Endothelial cell of umbilical vein (primary cell): ENCODE data around the gene CYP19A1. TPM values are rescaled to one million over a fixed set of nuclear protein-coding genes. Genes with fewer than 3 reads are reported as not detected.
A peak's percentile ranks its signal among the peaks of the same experiment; 100 is the strongest.

Experiments
- BruUV-seq: library from RNA; stranded (reverse); fragments of 400-500 nt; replicated peaks from 2 replicates; lab custom pipeline; 2021; lab: Mats Ljungman, UMichigan
- CTCF ChIA-PET: fragments of 300-600, 350-600 bp; sonication (Branson Sonifier 250); formaldehyde crosslinking; loops from one replicate; lab custom pipeline; 2021; ENCODE audit warnings: antibody characterized with exemption, inconsistent platforms; lab: Charles Lee
- POLR2A ChIA-PET: fragments of 300-600, 350-600 bp; sonication (Branson Sonifier 250); formaldehyde crosslinking; loops from one replicate; lab custom pipeline; 2021; ENCODE audit warnings: antibody characterized with exemption, inconsistent platforms; lab: Charles Lee
- DNase-seq: peaks from one replicate; pipeline ENCODE4 v3.0.0-alpha.2; 2011; ENCODE audit warnings: low read depth, low spot score
- FAIRE-seq: peaks from 2 replicates; lab custom pipeline; 2011; peaks lifted over from hg19 to GRCh38; lab: Jason Lieb, UNC
- H2AFZ ChIP-seq: 2 replicates; pipeline ENCODE4 v1.6.0; 2012; ENCODE audit warnings: low read depth, low read length, control low read depth, inconsistent platforms
- H3K27ac ChIP-seq: 2 replicates; pipeline ENCODE4 v1.5.1; 2011; ENCODE audit warnings: low read depth, mild to moderate bottlenecking, control low read depth, low read length, moderate library complexity; ENCODE audit not compliant: insufficient read depth
- H3K27me3 ChIP-seq, 2 experiments: 2 replicates each; pipeline versions ENCODE4 v1.6.0 to v1.6.1; 2011; ENCODE audit warnings: low read length in 2 of 2, mixed read lengths in 1 of 2; ENCODE audit not compliant: control insufficient read depth in 2 of 2, insufficient read depth in 2 of 2
- H3K36me3 ChIP-seq, 2 experiments: 2 replicates in 1 of 2; 3 replicates in 1 of 2; pipeline ENCODE4 v1.5.1; 2011; ENCODE audit warnings: low read length in 2 of 2, mild to moderate bottlenecking in 1 of 2, moderate library complexity in 1 of 2; ENCODE audit not compliant: control insufficient read depth in 2 of 2, insufficient read depth in 2 of 2; ENCODE audit errors: extremely low read depth in 1 of 2
- H3K4me1 ChIP-seq: 3 replicates; pipeline ENCODE4 v1.5.1; 2011; ENCODE audit warnings: mild to moderate bottlenecking, low read length; ENCODE audit not compliant: control insufficient read depth, insufficient read depth; ENCODE audit errors: extremely low read depth
- H3K4me2 ChIP-seq: 2 replicates; pipeline ENCODE4 v1.6.1; 2011; ENCODE audit warnings: low read length, control low read depth, mixed read lengths; ENCODE audit not compliant: insufficient read depth
- H3K4me3 ChIP-seq, 3 experiments: fragments of 200-600 bp in 1 of 3; sonication (generic), shearing (Covaris generic) in 1 of 3; replicated peaks in 1 of 3; 2 replicates each; pipeline ENCODE4 v1.5.1; 2011 to 2016; ENCODE audit warnings: control low read depth in 3 of 3, low read length in 3 of 3, mild to moderate bottlenecking in 2 of 3, inconsistent platforms in 1 of 3, low read depth in 1 of 3, moderate library complexity in 1 of 3; ENCODE audit not compliant: insufficient read depth in 1 of 3
- H3K79me2 ChIP-seq: 2 replicates; pipeline ENCODE4 v1.6.0; 2012; ENCODE audit warnings: low read length, inconsistent platforms; ENCODE audit not compliant: control insufficient read depth, insufficient read depth
- H3K9ac ChIP-seq: replicated peaks from 2 replicates; pipeline ENCODE3; 2011; ENCODE audit warnings: low read length, control low read depth; ENCODE audit not compliant: insufficient read depth; ENCODE audit errors: extremely low read depth
- H3K9me1 ChIP-seq: replicated peaks from 3 replicates; pipeline ENCODE4 v1.6.0; 2011; ENCODE audit warnings: mild to moderate bottlenecking, low read length; ENCODE audit not compliant: control insufficient read depth, insufficient read depth; ENCODE audit errors: extremely low read depth
- H3K9me3 ChIP-seq: replicated peaks from 2 replicates; pipeline ENCODE4 v1.5.1; 2012; ENCODE audit warnings: low read length, inconsistent platforms; ENCODE audit not compliant: control insufficient read depth, insufficient read depth
- H4K20me1 ChIP-seq: replicated peaks from 2 replicates; pipeline ENCODE3; 2011; ENCODE audit warnings: mild to moderate bottlenecking, low read length; ENCODE audit not compliant: control insufficient read depth, insufficient read depth; ENCODE audit errors: extremely low read depth
- EZH2 ChIP-seq: IDR thresholded peaks from 2 replicates; pipeline ENCODE4 v1.6.1; 2012; ENCODE audit warnings: borderline replicate concordance, low read depth, mild to moderate bottlenecking, moderate library complexity, low read length, inconsistent platforms; ENCODE audit not compliant: severe bottlenecking
- FOS ChIP-seq: IDR thresholded peaks from 2 replicates; pipeline ENCODE4 v1.6.1; 2011; ENCODE audit warnings: mild to moderate bottlenecking, low read length, moderate library complexity, borderline replicate concordance; ENCODE audit not compliant: insufficient read depth
- GATA2 ChIP-seq: IDR thresholded peaks from 2 replicates; pipeline ENCODE4 v1.7.0; 2011; ENCODE audit warnings: low read depth, mild to moderate bottlenecking, moderate library complexity, mixed read lengths, low read length; ENCODE audit not compliant: insufficient read length, insufficient read depth
- JUN ChIP-seq: IDR thresholded peaks from 2 replicates; pipeline ENCODE4 v1.6.1; 2011; ENCODE audit warnings: borderline replicate concordance, low read depth; ENCODE audit not compliant: insufficient read length, insufficient read depth
- MYC ChIP-seq: IDR thresholded peaks from one replicate; pipeline ENCODE4 v1.6.1; 2011; ENCODE audit warnings: mild to moderate bottlenecking, low read depth, low read length
- POLR2A ChIP-seq: IDR thresholded peaks from 2 replicates; pipeline ENCODE4 v1.6.1; 2012; ENCODE audit warnings: low read depth, mild to moderate bottlenecking, control low read depth, low read length
- POLR2AphosphoS5 ChIP-seq: IDR thresholded peaks from 2 replicates; pipeline ENCODE4 v1.6.1; 2012; ENCODE audit warnings: low read depth, mild to moderate bottlenecking, control low read depth, low read length, moderate library complexity; ENCODE audit not compliant: insufficient read depth
- dilution Hi-C: fragments of 300-500 bp; cut with MboI; formaldehyde crosslinking; loops from one replicate; pipeline ENCODE4 v1.15.0; 2019; ENCODE audit warnings: low sequenced_read_pairs; ENCODE audit not compliant: extremely low pct_ligation_motif_present
- intact Hi-C: fragments of 100-400 bp; cut with micrococcal nuclease; formaldehyde crosslinking; loops from one replicate; pipeline ENCODE4 v1.10.0; 2022
- polyA plus RNA-seq, 4 experiments: library from polyadenylated mRNA; depleted of rRNA in 3 of 4; stranded (reverse) in 3 of 4; unstranded in 1 of 4; fragments of >200 nt; gene quantifications; 2 replicates each; pipeline versions ENCODE4 v1.2.1 to v1.2.3, GENCODE V29; 2011 to 2012; ENCODE audit warnings: missing spikeins in 1 of 4
- total RNA-seq: library from RNA; stranded (reverse); gene quantifications from 2 replicates; pipeline ENCODE4 v1.2.3, GENCODE V29; 2021
- TF ChIP-seq, protein P1 (sequence below), 2 donors: IDR thresholded peaks; 1 replicate in 1 of 2; 2 replicates in 1 of 2; pipeline ENCODE4 v1.5.1; 2011; ENCODE audit warnings: low read length in 2 of 2, mild to moderate bottlenecking in 2 of 2, moderate library complexity in 2 of 2, control low read depth in 1 of 2, inconsistent platforms in 1 of 2, low read depth in 1 of 2; ENCODE audit not compliant: insufficient read depth in 1 of 2; ENCODE audit errors: extremely low read depth in 1 of 2
- TF ChIP-seq, protein P2 (sequence below): IDR thresholded peaks from 2 replicates; pipeline ENCODE4 v1.6.1; 2011; ENCODE audit not compliant: insufficient read depth, insufficient read length

The CYP19A1 gene
- total and polyA plus RNA-seq, 2 donors (not counting 3 experiments of a cell fraction or from before 2014, with no cell fraction given), result not detected

DNA sequence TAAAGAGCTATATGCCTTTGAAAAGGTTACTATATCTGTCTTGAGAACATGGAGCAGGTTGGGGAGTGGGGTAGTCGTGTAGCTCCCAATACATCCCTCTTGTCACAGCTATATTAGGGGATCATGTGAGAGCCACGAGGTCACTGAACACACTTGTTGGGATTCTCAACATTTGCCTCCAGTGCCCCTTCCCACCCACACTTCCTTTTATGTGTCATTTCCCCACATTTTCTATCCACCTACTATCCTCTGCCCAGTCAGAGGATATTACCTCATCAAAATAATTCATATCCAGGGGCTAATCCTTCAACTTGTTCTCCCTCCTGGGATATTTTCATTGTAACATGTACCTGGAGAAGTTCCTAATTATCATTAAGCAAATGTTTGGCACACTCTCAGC lies 85.0 kb downstream of the CYP19A1 start:
- ChIA-PET CTCF (interaction anchor here (0.5 to 2.3 kb wide), 3 partner anchors 23 to 1547 kb away, joined by 3 to 5 read pairs (median 5); no protein-coding TSS in a partner anchor), POLR2A (no interaction called here)
- H3K4me2 ChIP-seq, result no peak overlapping the region
- H2AFZ ChIP-seq, result no peak overlapping the region
- no peaks in the 10 kb centered on the region for H3K9me1 ChIP-seq
- no peaks in the 10 kb centered on the region for H3K9me3 ChIP-seq
- TF ChIP-seq, protein P1, sequence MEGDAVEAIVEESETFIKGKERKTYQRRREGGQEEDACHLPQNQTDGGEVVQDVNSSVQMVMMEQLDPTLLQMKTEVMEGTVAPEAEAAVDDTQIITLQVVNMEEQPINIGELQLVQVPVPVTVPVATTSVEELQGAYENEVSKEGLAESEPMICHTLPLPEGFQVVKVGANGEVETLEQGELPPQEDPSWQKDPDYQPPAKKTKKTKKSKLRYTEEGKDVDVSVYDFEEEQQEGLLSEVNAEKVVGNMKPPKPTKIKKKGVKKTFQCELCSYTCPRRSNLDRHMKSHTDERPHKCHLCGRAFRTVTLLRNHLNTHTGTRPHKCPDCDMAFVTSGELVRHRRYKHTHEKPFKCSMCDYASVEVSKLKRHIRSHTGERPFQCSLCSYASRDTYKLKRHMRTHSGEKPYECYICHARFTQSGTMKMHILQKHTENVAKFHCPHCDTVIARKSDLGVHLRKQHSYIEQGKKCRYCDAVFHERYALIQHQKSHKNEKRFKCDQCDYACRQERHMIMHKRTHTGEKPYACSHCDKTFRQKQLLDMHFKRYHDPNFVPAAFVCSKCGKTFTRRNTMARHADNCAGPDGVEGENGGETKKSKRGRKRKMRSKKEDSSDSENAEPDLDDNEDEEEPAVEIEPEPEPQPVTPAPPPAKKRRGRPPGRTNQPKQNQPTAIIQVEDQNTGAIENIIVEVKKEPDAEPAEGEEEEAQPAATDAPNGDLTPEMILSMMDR (IDR thresholded peaks at IDR 0.05; ENCODE audit: extremely low read depth in 1 of 2, insufficient read depth in 1 of 2, low read depth in 1 of 2, low read length in 2 of 2), result no peak
- TF ChIP-seq FOS, result peak; percentile 70
- peak; percentile 3 for TF ChIP-seq JUN
- no peaks in the 10 kb centered on the region for H4K20me1 ChIP-seq
- FAIRE-seq, result peak; percentile 40
- no peak overlapping the region for H3K9ac ChIP-seq
- H3K36me3 ChIP-seq, result no peaks in the 10 kb centered on the region
- dilution Hi-C loops (no loop called here), intact Hi-C loops (no loop called here)
- peak; percentile 21 for DNase-seq
- BruUV-seq, result no TSS peak
- no peak overlapping the region for H3K27ac ChIP-seq
- peaks cover 30 to 35% of the 10 kb centered on the region in 2 experiments for H3K27me3 ChIP-seq
- no peaks in the 10 kb centered on the region for H3K79me2 ChIP-seq
- H3K4me3 ChIP-seq, result no peak overlapping the region
- H3K4me1 ChIP-seq, result peaks cover 5% of the 10 kb centered on the region

DNA sequence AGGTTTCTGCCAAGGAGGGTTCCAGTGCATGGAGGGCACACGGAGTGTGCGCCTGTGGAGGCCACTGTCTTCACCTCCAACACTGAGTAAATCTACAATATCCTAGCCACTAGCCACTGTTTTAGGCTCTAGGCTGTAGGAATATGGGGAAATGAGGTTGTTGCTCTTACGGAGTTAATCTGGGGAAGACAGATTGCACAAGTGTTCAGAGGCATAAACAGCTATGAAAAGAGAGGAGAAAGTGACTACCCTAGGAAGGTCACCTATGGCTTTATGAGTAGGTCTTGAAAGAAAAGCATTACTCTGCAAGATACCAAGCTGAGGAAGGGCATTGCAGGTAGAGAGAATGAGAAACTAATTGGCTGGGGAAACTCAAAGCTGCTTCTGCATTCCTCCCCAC lies 85.7 kb downstream of the CYP19A1 start:
- TF ChIP-seq, protein P1 (IDR thresholded peaks at IDR 0.05; ENCODE audit: extremely low read depth in 1 of 2, insufficient read depth in 1 of 2, low read depth in 1 of 2, low read length in 2 of 2), result no peak
- TF ChIP-seq, protein P2, sequence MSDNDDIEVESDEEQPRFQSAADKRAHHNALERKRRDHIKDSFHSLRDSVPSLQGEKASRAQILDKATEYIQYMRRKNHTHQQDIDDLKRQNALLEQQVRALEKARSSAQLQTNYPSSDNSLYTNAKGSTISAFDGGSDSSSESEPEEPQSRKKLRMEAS, result no peak
- TF ChIP-seq GATA2 (no peak), POLR2A (no peak), POLR2AphosphoS5 (no peak), MYC (no peak), JUN (no peak), EZH2 (no peak)
- ChIA-PET CTCF (interaction anchor here (1.8 to 2.3 kb wide), 2 partner anchors 23 to 90 kb away, joined by 5 read pairs; no protein-coding TSS in a partner anchor), POLR2A (no interaction called here)
- H4K20me1 ChIP-seq, result no peaks in the 10 kb centered on the region
- BruUV-seq, result no TSS peak
- intact Hi-C loops, result no loop called here
- no peak overlapping the region for H3K27ac ChIP-seq
- no peaks in the 10 kb centered on the region for H3K36me3 ChIP-seq
- H2AFZ ChIP-seq, result no peak overlapping the region
- no peak overlapping the region for H3K4me2 ChIP-seq
- H3K79me2 ChIP-seq, result no peaks in the 10 kb centered on the region
- DNase-seq (no peak), FAIRE-seq (no peak)
- dilution Hi-C loops, result no loop called here
- peaks cover 27 to 34% of the 10 kb centered on the region in 2 experiments for H3K27me3 ChIP-seq
- H3K9me1 ChIP-seq, result no peaks in the 10 kb centered on the region
- no peak overlapping the region for H3K4me3 ChIP-seq
- H3K4me1 ChIP-seq, result peaks cover 5% of the 10 kb centered on the region
- no peaks in the 10 kb centered on the region for H3K9me3 ChIP-seq
- H3K9ac ChIP-seq, result no peak overlapping the region
